Head of caudate nucleus (tissue), 42 donors: ENCODE results near the gene TMEM175.

Experiments
- DNase-seq, 42 donors: peaks; one replicate each; pipeline versions ENCODE4 v3.0.0 to v3.0.0-alpha.2; 2020 to 2021; ENCODE audit warnings: mixed read lengths in 7 of 42
- intact Hi-C: fragments of 100-400 bp; cut with DNase I; formaldehyde crosslinking; loops from one replicate; pipeline ENCODE4 v1.15.0; 2022

Gene TMEM175

GRCh38 chr4:963276-964225, 31.3 kb downstream of the TMEM175 start:
- DNase-seq, result no peak
- intact Hi-C loops, result no loop called here

- no peak for DNase-seq
- intact Hi-C loops, result no loop called here
These were observed 32.2 kb downstream of the TMEM175 start for GRCh38 chr4:964346-965025.

GRCh38 chr4:965048-965765, 32.9 kb downstream of the TMEM175 start:
- intact Hi-C loops, result no loop called here

GRCh38 chr4:965766-966134, 33.5 kb downstream of the TMEM175 start:
- intact Hi-C loops, result no loop called here
- DNase-seq, result no peak

More at GRCh38 chr4:965048-965765, 32.9 kb downstream of the TMEM175 start:
- DNase-seq, result no peak

DNA sequence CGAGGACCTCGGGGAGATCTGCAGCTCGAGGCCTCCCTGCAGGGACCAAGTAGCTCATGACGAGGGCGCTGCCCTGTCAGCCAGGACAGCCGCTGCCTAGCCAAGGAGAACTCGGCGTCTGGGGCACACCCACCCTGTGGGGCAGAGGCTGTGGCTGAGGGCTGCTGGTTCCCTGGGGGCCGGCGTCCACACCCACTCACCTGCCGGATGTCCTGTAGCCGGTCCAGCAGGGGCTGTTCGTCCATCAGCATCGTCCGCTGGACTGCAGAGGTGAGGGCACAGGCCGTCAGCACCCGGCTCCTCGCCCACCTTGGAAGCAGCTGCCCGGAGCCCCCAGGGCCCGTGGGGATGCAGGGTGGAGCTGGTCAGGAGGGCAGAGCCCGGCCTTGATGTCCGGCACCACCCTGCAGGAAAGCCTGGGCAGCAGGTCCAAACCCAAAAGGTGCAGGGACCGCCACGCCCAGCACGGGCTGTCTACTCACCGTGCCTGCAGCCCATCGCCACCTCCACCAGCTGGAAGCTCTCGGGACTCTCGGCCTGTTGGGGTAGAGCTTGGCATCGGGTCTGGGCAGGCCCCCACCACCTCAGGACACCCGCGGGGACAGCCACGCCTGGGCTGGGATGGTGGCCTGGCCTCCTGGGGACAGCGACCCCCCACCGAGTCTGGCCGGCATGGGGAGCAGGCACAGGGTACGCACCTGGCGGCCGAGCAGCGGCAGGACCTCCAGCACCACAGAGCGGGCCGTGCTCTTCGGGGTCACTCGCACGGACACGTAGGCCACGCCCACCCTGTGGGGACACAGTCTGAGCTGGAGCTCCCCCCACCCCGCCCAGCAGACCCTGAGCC, 34.2 kb downstream of the TMEM175 start:
- DNase-seq, result no peak
- intact Hi-C loops, result no loop called here

DNA sequence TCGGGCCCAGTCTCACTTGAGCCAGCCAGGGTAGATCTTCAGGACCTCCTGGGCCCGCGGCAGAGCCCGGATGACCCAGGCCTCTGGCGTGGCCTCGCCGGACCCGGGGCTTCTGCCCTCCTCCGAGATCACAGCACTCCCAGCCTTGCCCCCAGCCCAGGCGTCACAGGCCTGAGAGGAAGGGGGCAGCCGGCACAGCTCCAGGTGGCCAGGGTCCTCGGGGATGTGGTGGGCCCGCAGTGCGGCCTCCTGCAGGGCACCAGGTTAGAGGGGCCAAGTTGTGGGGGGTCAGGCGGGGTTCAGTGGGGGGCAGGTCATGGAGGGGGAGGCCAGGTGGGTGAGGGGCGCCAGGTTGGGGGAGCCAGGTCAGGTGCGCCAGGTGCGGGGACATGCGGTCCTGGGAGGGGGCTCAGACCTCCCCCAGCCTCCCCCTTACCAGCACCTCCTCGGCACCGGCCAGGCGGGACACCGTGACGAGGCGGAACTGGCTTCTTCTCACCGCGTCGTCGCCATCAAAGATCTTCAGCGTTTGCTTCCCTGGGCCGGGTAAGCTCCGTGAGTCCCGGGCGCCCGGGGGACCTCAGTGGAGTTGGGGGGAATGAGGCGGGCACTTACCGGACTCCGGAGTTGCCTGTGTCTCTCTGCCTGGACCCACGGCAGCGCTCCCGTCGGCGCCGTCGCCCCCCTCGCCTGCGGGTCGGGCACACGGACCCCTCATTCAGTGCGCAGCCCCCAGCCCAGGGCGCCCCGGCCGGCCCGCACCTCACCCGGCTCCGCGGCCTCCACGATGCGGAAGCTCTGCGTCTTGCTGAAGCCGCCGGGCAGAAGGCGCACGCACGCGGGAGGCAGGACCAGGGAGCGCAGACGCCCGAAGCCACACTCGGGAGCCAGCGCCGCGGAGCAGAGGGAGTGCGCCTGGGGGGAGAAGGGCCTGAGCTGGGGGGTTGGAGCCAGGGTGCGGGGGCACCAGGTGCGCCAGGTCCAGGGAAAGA, 35.1 kb downstream of the TMEM175 start:
- no peak for DNase-seq
- intact Hi-C loops, result no loop called here

DNA sequence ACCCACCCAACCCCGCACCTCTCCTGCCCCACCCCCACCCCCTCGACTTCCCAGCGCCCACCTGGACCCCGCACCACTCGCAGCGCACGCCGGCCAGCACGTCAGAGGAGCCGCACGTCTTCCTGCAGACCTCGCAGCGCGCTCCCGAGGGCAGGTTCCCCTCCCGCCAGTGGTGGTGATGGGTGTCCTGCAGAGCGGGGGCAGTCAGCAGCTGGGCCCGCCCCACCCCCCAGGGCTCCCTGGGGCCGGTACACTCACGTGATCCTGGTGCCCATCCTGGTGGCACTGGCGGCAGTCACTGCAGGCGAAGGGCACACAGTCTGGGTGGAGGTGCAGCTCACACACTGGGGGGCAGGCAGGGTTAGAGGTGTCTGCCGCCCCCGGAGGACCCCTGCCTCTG, 36.0 kb downstream of the TMEM175 start:
- intact Hi-C loops, result no loop called here
- DNase-seq, result no peak

GRCh38 chr4:968621-969394, 36.5 kb downstream of the TMEM175 start:
- DNase-seq, result no peak
- intact Hi-C loops, result no loop called here

GRCh38 chr4:970046-970745, 37.9 kb downstream of the TMEM175 start:
- intact Hi-C loops, result loop anchor here (5.0 kb wide), 1 partner anchor 38 kb away; the partner anchor contains the start of genes GAK and TMEM175

GRCh38 chr4:970854-971520, 38.7 kb downstream of the TMEM175 start:
- intact Hi-C loops, result loop anchor here (5.0 kb wide), 1 partner anchor 39 kb away; the partner anchor contains the start of genes GAK and TMEM175
- DNase-seq, result no peak

More at GRCh38 chr4:970046-970745, 37.9 kb downstream of the TMEM175 start:
- no peak for DNase-seq

DNA sequence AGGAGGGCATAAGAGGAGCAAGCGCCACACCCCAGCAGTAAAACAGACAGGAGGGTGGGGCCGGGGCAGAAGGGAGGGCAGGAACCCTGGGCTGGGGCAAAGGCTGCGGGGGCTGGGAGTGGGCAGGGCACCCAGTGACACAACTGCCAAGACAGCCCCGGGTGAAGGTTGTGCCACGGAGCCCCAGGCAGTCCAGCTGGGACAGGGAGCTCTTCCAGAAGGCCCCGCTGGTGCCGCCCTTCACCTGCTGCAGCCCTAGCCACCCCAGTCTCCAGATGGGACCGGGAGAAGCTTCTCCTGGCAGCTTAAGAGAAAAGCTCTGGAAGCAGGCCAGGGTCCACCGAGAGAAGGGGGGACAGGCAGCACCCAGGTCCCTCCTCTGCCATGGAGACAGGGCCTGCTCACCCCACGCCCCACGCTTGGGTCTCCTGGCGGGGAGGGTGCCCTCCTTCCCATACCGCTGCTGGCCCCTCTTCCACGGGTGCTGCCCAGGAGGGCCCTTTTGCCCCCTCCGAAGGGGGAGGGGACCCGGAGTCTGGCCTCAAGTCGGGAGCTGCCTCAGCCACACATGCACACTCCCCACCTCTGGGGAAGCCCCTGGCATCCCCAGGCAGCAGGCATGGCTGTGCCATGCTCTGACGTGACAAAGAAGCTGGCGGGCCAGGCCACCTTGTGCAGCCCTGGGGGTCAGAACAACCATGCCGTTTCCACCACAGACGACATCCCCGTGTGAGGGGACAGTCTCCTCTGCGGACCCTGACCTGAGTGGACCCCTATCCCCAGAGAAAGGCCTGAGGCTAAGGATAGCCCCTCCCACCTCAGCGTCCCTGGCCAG, 39.6 kb downstream of the TMEM175 start:
- no peak for DNase-seq
- intact Hi-C loops, result loop anchor here (5.0 kb wide), 1 partner anchor 40 kb away; the partner anchor contains the start of genes GAK and TMEM175

DNA sequence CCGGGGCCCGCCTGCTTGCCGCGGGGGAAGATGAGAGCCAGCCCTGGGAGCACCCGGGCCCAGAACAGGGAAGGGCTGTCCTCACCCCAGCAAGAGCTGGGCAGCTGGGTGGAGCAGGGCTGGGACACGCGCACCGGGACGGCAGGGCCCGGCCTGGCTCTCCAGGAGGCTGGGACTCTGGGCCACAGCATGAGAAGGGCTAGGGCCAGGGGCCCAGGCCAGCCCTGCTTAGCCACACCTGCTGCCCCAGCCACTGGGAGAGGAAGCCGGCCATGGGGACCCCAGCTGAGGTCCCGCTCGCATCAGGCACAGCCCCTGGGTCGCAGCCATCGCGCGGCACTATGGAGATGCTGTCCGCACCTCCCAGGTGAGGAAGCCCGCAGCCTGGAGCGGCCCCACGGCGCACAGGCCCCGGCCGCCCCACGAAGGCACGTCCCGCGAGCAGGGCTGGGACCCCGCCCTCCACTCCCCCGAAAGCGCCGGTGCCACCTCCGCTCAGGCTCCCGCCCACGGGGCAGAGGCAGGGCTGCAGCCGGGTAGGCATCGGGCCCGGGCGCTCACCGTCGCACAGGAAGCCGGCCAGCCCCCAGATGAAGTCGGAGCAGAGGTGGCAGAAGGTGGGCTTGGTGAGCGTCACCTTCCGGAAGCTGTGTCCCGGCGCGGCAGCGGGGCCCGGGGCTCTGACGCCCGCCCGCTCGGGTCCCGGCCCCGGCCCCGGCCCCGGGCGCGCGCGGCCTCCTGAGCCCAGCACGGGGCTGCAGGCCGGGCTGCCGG, 40.6 kb downstream of the TMEM175 start:
- DNase-seq, result peak in 26 of 42 donors; percentile 17 to 72 (median 46)
- intact Hi-C loops, result loop anchor here (5.0 kb wide), 1 partner anchor 41 kb away; the partner anchor contains the start of genes GAK and TMEM175
